NCI-H1694 treated with DMSO at 0.1 percent for 48 hours (cell line): ENCODE measurements around the gene SDE2.
"Not testable (repeated sequence)": the region's sequence is repeated elsewhere in the genome, so short reads cannot be mapped to it uniquely, and the experiment has no call there.

Experiments
- DNase-seq: peaks from one replicate; lab custom pipeline; 2025; lab: John Stamatoyannopoulos, UW

Gene SDE2

DNA sequence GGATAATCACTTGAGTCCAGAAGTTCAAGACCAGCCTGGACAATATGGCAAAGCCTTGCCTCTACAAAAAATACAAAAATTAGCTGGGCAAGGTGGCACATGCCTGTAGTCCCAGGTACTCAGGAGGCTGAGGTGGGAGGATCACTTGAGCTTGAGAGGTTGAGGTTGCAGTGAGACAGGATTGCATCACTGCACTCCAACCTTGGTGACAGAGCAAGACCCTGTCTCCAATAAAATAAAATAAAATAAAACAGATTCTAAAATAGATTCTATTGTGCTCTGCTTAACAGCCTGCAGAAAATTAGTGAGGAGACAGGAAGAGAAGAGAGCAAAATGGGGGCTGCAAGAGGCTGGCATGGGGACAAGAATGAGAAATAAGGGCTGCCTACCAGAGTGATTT, 7.5 kb upstream of the SDE2 start:
- no peak for DNase-seq

DNA sequence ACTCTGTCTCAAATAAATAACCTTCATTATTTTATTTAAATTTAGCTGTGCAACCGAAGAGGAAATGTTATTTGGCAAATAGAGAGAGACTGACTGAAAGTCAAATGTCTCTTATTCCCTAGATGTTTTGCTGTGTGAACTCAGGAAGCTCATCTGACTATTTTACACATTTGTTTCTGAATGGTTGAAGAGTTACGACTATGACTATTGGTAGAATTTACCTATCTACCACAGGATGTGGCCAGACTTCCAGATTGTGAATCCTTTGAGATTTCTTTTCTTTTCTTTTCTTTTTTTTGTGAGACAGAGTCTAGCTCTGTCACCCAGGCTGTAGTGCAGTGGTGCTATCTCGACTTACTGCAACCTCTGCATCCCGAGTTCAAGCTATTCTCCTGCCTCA, 5.3 kb upstream of the SDE2 start:
- DNase-seq = no peak

DNA sequence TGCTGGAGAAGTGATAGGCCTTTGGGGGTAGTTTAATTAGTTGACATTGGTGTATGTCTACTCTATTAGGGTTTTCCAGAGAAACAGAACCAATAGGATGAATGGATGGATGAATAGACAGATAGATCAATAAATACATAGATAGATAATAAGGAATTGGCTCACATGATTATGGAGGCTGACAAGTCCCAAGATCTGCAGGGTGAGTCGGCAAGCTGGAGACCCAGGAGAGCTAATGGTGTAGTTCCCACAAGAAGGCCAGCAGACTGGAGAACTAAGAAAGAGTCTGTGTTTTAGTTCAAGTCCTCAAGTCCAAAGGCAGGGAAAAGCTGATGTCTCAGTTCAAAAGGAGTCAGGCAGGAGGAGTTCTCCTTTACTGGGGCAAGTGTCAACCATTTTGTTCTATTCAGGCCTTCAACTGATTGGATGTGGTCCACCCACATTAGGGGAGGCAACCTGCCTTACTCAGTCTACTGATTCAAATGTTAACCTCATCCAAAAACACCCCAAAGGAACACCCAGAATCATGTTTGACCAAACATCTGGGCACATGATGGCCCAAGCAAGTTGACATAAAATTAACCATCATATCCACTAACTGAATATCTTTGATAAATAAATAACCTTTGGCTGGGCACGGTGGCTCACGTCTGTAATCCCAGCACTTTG, 4.5 kb upstream of the SDE2 start:
- no peak for DNase-seq

DNA sequence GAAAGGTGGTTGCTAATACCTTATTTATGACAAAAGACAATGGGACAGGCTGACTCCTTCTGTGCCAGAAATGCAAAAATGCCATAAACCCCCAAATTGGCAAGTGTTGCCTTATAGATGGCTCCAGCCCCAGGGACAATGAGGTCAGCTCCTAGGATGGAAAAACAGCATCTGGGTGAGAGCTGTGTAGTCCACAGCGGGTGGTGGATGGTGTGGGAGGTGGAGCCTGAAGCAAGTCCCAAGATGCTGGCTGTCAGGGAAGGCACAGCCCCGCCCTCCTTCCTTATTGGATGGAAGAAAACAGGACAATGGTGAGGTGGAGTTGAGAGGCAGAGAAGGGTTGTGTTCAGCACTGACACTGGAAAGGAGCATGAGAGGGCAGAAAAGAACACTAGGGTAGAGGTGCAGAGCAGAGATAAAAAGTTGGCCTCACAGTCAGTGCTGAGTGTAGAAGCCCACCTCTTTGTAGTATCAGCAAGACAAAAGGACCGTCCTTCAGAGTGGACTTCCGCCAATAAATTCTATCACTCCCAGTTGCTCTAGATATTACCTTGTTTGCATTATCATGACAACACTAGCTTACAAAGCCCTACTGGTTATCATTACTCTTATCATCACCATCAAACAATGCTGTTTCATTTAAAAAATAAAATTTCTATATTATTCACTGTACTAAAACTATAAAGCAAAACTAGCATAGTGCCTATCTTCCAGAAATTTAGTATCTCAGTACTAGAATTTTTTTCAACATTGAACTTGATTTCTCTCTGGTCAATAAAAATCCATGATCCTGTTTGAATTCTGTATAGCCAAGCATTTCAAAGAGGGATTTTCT, 3.7 kb upstream of the SDE2 start:
- DNase-seq = no peak

DNA sequence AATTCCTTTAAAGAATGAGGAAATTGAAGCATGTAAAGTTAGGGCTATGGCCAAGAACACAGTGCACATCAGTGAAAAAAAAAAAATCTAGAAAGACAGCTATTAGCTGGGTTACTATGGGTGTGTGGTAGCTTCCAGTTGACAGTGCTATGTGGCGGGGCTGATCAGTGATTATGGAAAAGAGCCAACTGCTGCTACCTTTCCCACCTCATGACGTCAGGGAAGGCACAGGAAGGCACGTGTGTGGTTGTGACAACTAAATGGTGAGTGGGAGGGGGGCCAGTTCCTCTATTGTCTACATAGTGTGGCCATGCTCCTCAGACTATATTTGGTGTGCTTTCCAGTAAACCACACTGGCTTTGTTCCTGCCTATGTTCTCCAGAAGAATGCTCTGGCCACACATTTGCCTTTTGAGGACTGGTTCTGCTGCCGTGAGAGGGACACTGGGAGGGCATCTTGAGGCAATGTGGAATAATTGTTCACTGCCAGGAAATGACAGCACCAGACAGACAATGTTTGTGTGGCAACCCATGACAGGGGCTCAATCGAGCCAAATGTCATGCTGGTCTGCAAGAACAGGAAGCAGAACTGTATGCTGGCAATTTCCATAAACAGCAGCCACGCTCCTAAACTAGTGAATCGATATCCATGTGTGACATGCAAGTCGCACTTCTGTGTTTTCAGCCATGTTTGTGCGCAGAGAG, 3.0 kb upstream of the SDE2 start:
- no peak for DNase-seq

DNA sequence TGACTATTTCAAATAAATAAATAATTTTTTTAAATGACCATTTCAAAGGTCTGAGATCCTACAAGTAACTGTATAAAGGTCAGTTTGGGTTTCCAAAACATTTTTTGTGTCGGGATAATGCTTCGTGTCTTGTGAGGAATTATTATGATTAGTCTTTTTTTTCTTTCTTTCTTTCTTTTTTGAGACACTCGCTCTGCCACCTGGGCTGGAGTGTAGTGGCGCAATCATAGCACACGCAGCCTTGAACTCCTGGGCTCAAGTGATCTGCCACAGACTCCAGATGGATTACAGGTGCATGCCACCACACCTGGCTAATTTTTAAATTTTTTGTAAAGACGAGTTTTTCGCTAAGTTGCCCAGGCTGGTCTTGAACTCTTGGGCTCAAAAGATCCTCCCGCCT, 1.9 kb upstream of the SDE2 start:
- no peak for DNase-seq

DNA sequence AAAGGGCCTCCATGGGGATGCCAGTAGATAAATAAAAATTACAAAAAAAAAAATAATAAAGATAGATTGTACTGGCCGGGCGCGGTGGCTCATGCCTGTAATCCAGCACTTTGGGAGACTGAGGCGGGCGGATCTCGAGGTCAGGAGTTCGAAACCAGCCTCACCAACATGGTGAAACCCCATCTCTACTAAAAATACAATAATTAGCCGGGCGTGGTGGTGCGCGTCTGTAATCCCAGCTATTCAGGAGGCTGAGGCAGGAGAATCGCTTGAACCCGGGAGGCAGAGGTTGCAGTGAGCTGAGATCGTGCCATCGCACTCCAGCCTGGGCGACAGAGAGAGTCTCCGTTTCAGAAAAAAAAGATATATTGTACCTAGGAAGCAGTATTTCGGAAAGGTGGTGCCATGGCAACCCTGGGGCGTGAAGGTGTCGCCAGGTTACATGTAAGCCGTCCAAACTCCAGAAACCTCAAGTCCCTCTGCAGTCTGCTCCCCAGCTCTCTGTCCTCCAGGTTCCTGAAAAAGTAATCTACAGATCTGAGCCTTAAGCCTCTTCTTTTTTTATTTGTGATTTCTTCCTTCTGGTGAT, 1.4 kb upstream of the SDE2 start:
- not testable (repeated sequence) for DNase-seq

DNA sequence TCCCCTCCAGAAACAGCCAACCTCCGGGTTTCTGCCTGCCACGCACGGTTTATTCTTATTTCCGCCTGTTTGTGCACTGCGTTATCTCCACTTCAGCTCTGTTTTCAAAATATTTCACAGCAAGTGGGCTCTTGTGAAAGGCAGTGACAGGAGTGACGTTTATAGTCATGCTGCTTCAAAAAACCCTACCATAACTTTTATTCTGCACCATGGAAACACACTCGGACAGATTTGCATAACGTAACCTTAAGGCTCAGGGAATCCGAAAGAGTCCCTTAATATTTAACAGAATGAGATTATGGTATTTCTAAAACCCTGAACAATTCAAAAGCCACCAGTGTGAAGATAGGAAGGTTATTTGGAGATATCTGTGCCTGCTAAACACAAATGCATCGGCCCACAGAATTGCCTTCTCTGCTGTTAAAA, 782 bp upstream of the SDE2 start:
- no peak for DNase-seq

DNA sequence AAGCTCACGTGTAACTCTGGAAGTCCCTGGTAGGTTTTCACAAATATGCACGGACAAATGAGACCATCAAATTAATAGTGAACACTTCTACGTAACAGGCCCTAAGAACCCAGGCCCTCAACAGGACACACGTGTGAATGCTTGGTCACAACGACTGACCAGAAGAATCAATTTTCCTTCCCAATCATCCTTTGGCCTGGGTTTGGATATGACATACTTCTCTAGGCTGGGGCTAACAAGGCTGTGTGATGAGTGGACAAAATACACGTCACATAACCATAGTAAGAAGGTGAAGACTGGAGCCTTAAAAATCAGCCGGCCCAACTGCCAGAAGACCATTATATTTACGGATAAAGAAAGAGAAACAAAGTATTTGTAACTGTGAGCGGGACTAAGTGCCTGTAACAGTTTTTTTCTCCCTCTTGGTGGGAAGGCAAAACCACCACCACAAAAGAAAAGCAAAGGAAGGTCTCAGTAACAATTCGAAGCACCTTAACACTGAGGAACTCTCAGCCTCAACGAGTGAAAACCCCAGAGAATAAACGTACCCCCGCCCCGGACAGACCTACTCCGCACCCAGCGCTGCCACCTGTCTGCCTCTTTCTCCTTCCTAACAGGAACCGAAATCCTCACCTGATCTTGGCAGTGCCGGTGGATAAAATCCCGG, 450 bp downstream of the SDE2 start:
- no peak for DNase-seq

DNA sequence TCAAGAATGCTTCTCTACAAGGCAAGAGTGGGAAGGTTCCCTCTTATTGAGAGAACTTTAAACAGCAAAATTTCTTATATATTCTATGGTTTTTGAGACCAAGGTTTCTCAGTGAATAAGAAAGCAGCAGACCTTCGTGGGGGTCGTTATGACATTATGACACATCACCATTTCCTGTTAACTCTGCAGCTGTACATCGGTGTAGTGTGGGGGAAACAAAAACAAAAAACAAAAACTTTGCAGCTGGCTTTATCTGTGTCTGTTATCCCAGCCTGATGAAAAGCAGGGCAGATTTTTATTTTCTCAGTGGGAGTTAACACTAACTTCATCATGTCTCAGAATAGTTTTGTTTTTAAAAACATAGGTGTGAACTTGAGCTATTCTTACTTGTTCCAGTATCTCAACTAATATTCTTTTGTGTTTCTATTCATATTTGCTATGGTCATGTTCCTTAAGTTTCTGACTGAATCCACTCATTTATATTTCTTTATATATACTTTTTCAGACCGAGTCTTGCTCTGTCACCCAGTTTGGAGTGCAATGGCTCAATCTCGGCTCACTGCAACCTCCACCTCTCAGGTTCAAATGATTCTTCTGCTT, 2.1 kb downstream of the SDE2 start:
- DNase-seq = no peak

DNA sequence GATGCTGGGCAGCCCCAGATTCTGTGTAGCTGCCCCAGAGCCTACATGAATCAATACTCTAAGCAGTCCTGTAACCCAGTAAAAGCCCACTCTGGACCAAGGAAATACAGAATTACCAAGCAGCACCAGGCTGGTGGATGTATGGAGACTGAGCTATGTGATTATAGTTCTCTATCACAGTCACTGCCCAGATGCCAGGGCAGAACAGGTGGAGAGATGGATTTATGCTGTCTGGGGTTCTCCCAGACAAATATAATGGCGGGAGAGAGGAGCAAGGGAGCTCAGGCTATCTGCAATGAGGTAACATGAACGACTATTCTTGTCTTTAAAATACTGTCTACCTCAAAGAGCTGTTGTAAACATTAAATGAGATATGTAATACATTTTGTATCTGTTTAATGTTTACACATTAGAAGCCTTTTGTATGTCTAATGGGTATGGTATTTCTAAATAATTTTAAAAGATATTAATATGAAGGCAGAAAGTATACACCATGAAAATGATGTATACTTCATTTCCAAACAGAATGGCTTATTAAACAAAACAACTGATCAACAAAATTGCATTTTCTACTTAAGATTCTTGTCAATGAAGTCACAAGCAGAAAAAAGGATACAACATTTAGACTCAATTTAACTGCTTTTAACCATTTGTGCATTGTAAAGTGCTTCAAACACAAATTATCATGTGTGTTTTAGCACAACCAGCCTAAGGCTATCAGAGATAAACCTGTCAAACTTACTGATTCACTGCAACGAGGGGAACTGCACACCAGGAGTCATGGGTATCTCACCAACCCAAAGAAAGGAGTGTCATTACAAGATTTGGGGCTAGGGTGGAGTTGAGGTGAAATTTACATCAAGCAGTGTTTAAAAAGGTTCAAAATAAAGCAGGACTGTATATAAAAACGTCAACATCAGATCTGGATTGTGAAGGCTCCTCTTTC, 3.0 kb downstream of the SDE2 start:
- no peak for DNase-seq

DNA sequence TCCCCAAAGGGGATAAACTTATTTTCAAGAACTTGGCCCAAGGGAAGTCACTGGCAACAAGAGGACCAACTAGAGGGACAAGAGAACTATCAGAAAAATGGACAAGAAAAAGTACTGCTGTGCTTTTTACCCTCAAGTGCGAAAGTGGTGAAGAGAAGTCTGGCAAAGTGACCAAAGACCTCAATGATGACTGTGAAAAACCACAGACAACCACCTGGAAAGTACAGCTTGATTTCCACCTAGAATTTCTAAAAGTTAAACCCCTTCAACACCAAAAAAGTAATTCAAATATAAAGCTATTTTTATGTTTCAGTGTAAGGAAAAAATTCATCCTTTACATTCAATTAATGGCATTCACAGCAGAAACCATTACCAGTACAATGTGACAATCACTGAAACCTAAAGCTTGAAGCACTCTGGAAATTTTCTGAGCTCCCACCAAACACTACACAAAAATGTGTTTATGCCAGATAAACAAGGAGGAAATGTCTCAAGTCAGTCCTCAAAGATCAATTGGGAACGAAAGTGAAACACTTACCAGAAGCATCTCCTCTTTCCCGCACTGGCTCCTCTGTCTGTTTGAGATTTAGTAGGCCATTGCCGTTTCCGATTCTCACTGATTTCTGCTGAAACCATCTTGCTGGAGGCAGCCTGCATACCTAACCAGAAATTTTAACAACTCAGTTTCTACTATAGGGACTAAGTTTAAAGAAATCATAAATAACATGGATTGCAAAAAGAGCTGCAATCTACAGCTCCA, 8.3 kb downstream of the SDE2 start:
- DNase-seq = no peak

DNA sequence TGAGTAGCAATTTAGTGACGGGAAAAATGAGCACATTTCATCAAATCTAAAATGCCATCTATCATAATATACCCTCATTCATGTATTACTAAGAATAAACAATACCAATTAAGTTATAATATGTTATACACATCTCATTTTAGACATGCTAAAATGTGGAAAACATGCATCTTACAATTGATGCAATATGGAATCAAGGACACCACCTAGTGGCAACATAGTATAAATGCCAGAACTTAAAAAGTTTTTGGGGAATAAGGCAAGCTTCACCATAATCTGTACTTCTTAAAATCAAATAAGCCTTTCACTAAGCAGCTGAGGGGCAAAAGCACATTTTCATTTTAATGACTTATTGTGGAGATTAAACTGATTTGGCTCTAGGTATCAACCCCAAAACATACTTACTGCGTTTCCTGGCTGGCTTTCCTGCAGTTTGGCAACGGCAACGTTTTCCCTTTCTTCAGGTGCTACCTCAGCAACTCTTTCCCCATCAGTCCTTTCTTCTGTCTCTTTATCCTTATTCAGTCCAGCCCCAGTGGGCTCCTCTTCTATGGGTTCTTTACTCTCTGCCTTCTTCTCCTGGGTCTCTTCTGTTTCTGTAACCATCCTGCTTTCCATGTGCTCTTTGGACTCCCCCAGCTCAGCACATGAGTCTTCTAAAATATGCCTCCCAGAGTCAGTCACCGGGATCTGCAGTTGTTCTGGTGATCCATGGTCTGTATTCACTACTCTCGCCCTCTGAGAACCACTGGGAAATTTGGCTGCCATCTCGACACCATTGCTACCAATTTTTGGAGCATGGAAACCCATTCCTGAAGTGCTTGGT, 11.4 kb downstream of the SDE2 start:
- DNase-seq = peak; percentile 80

DNA sequence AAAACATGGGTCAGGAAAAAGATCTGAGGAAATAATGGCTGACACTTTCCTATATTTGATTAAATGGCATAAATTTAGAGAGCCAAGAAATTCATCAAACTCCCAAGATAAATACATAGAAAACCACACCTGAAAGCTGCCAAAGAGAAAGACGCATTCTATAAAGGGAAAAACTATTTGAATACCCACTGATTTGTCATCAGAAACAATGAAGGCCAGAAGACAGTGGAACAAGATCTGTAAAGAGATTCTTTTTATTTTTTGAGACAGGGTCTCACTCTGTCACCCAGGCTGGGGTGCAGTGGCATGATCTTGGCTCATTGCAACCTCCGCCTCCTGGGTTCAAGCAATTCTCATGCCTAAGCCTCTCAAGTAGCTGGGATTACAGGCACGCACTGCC, 17.4 kb downstream of the SDE2 start:
- no peak for DNase-seq

DNA sequence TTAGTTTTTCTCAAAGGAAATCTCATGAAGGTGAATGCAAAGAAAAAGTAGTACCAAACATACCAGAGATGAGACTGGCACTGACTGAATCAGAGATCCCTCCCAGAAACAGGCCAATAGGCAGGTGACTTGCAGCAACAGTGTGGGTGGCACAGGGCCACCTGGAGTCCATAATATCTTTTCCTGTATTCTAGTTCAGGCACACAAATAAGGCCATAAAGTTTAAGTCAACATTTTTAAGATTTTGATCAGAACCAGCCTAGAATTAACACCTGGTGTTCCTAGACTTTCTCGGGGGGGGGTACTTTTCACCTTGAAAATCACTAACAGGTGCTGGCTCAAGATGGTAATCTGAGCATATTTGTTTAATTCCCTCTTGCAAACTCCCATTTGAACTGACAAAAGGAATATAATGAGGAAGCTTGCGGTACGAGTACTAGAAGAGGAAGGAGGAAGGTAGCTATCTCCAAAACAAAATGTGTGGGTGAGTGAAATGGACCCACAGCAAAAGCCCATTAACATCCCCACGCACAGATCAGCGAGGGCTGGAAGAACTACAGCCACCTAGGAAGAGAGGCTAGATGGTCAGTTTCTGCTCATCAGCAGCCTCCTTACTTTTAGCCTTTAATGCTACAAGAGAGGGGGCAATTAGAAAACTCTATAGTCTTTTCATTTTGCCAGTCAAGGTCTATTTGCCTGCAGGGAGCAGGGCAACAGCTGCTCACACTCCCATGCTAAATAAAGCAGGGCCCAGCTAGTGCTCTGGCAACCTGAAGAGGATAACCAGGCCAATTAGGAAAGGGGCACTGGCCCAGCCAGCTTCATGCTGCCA, 18.9 kb downstream of the SDE2 start:
- no peak for DNase-seq

DNA sequence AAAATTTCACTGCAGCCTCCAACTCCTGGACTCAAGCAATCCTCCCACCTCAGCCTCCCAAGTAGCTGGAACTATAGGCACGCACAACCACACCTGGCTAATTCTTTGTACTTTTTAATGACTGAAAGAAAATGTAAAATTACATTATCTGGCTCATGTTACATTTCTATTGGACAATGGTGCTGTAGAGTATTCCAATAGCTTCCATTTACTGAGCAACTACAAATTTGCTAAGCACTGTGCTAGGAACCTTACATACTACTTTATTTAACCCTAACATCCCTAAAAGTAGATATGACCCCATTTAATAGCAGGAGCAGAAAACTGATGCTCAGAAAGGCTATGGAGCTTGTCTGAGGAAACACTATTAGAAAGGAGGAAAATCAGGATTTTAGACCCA, 19.7 kb downstream of the SDE2 start:
- DNase-seq = no peak

DNA sequence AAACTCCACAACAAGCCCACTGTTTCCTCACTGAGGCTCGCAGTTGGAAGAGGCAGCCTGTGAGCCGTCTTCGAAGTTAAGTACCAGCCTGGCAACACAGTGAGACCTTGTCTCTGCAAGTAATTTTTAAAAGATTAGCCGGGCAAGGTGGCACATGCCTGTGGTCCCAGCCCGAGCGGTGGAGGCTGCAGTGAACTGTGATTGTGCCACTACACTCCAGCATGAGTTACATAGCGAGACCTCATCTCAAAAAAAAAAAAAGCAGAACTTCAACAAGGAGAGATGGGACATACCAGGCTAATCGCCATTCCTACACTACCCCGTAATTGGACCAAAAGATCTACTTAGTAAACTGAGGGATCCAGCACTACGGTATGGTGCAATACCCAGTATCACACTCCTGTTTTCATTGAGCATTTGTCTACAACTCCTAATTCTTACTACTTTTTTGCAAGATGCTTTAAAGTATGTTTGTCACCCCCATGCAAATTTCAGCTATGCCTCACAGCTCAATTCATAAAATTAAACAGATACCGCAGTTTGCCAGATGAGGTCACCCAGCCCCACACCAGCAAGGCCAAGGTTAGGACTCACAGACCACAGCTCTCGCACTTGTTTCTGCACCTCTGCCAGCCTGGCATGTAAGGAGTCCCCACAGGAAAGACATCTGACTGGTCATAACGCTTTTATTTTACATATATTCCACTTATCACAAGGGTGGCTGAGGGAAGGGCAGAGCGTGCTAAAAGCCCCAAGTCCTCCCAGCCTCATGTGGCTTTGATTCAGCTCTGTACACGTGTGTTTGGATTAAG, 21.0 kb downstream of the SDE2 start:
- no peak for DNase-seq
